ENCODE results near the gene AMPH. TPM values are rescaled to one million over a fixed set of nuclear protein-coding genes. Genes with fewer than 3 reads are reported as not detected.

Gene AMPH
- 1.7 TPM for total RNA-seq
- long read RNA-seq, partial matches to known transcripts = 1 of 2 reads
- long read RNA-seq, other reads (novel, unspliced or antisense) = 0 of 2 reads

- DNase-seq = peak; percentile 83
- peak; percentile 95 for ATAC-seq (ENCODE audit: poor library complexity)
- intact Hi-C loops (cut with DNase I) = no loop called here
These were observed at the start of gene AMPH for GRCh38 chr7:38630720-38631673. TSS of gene AMPH (minus strand) at chr7:38631373. CDS start at chr7:38631351, 22 bp downstream.

GRCh38 chr7:38679419-38679818, 48.2 kb upstream of the AMPH start:
- intact Hi-C loops (cut with DNase I) = no loop called here
- no peak for DNase-seq
- ATAC-seq (ENCODE audit: poor library complexity) = no peak

GRCh38 chr7:38678698-38679054, 47.5 kb upstream of the AMPH start:
- no peak for DNase-seq
- intact Hi-C loops (cut with DNase I) = no loop called here
- no peak for ATAC-seq (ENCODE audit: poor library complexity)

DNA sequence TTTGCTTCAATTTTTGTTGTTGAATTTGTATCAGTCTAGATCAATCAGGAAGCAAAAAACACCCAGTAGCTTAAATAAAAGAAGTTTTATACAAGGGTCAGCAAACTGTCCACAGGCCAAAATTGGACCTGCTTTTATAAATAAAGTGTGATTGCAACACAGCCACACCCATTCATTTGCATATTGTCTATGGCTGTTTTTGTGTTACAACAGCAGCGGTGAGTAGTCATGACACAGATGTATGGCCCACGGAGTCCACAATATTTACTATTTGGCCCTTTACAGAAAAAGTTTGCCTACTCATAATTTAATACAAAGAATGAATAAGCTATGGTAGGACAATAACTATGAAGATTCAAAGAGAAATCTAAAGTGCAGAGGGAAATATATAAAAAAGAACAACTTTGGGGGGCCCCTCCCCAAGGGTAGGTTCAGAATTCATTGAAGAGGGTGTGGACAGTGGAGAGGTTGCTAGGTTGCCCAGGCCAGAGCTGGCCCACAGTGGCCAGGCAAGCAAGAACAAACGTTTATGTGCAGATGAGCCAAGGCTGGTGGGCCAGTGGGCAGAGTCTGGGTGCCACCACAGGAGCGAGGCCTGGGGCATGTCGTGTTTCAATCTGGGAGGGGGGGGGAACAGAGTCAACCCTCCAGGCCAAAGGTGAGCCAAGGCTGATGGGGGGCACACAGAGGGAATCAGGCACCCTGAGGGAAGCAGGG, 47.0 kb upstream of the AMPH start:
- ATAC-seq (ENCODE audit: poor library complexity) (no peak), DNase-seq (no peak)
- intact Hi-C loops (cut with DNase I) = no loop called here

GRCh38 chr7:38675494-38676106, 44.4 kb upstream of the AMPH start:
- intact Hi-C loops (cut with DNase I) = no loop called here
- ATAC-seq (ENCODE audit: poor library complexity) = peak; percentile 16
- no peak for DNase-seq

DNA sequence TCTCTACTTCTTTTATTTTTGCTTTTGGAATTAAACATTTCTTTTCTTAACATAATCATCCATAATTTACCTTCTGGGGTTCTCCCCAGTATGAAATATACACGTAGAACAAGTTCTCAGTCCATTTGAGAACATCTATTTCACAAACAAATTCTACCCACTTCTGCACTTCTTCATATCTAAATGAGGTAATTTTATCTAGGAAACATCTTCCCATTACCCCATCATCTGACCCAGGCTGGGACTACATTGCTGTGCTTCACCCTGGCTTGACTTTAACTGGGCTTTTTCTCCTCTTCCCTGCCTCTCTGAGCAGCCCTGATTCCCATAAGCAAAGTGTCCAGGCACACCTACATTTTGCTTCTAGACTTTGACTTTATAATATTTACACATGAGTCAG, 43.3 kb upstream of the AMPH start:
- intact Hi-C loops (cut with DNase I) = no loop called here
- no peak for DNase-seq
- no peak for ATAC-seq (ENCODE audit: poor library complexity)

DNA sequence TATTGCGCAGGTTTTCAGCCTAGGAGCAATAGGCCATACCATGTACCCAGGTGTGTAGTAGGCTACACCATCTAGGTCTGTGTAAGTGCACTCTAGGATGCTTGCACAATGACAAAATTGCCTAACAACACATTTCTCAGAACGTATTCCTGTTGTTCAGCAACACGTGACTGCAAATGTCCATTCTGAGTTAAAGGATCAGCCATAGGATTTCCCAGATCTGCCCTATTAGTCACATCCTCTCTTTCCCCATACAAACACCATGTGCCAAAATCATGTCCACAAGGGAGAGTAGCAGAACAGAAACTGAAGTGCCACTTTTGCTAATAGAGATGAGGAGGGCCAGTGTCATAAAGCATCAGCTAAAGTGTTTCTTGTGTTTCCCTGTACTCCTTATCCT, 42.6 kb upstream of the AMPH start:
- no peak for DNase-seq
- intact Hi-C loops (cut with DNase I) = no loop called here
- peak; percentile 65 for ATAC-seq (ENCODE audit: poor library complexity)

DNA sequence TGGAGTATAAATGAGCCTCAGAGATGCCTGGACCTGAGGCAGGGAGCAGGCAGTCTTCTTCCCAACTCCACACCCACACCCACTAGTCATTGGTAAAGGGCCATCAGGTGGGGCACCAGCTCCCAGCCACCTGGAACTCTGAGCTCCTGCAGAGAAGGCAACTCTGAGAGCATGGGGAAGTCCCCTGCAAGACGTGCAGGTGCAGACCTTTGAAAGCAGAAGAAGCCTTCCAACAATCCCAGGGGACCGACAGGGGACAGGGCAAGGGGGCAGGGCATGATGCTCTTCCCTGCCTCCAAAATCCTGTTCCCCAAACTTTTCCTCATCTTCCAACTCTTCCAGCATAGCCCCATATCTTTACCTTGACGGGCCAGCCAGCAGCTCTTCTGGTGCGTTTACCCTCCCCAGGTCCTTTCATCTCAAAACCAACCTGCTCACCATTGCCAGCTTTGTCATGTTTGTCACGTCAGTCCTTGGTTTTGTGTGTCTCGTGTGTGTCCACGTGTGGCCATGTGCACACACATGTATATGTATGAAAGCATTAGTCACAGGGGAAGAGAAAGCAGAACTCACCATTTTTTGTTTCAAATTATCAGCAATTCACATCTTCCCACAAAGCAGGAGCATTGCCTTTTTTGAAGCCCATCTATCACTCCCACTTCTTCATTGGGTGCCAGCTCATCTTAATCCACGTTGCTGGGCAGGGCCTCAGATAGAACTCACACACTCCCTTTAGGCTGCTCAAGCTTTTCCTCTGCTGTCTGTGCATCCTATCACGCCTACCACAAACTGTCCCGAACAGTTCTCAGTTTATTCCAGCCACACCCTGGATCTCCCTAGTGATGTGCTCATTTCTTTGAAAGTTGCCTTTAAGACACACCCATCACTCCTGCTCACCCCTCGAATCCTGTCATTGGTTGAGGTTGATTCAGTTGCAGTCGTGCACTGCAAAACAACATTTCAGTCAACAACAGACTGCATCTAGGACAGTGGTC, 41.0 kb upstream of the AMPH start:
- ATAC-seq (ENCODE audit: poor library complexity) = no peak
- DNase-seq = no peak
- intact Hi-C loops (cut with DNase I) = no loop called here

- no peak for DNase-seq
- ATAC-seq (ENCODE audit: poor library complexity) = peak; percentile 75
- intact Hi-C loops (cut with DNase I) = loop anchor here (10.0 kb wide), 1 partner anchor 275 kb away; no protein-coding TSS in a partner anchor
These were observed 38.9 kb upstream of the AMPH start for GRCh38 chr7:38669965-38670520.

DNA sequence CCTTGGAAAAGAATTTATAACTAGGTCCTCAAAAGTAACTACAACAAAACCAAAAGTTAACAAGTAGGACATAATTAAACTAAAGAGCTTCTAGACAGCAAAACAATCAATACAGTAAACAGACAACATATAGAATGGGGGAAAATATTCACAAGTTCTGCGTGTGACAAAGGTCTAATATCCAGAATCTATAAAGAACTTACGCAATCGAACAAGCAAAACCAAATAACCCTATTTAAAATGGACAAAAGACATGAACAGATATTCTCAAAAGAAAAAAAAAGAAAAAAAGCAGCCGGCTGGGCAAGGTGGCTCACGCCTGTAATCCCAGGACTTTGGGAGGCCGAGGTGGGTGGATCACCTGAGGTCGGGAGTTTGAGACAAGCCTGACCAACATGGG, 33.8 kb upstream of the AMPH start:
- intact Hi-C loops (cut with DNase I) = loop anchor here (10.0 kb wide), 1 partner anchor 270 kb away; no protein-coding TSS in a partner anchor
- DNase-seq (no peak), ATAC-seq (ENCODE audit: poor library complexity) (no peak)

DNA sequence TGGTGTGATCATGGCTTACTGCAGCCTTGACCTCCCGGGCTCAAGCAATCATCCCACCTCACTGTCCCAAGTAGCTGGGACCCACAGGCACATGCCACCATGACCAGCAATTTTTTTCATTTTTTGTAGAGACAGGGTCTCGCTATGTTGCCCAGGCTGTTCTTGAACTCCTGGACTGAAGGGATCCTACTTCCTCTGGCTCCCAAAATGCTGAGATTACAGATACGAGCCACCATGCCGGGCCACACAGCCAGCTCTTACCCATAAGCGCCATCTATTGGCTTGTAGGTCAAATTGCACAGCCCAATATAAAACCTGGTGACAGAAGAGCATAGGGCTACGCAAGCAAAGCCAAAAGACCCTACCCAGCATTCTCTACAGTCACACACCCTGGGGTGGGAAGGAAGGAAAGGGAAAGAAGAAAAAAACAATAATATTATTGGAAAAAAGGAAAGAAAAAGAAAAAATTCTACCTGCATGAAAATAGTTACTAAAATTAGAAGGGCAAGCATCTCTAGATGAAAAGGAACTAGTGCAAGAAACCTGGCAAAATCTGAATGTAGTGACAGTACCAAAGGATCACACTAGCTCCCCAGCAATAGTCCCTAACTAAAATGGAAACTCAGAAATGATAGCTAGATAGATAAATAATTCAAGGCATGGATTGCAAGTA, 29.4 kb upstream of the AMPH start:
- ATAC-seq (ENCODE audit: poor library complexity) (peak; percentile 60), DNase-seq (no peak)

GRCh38 chr7:38659931-38660330, 28.8 kb upstream of the AMPH start:
- intact Hi-C loops (cut with DNase I) = loop anchor here (10.0 kb wide), 1 partner anchor 265 kb away; no protein-coding TSS in a partner anchor
- ATAC-seq (ENCODE audit: poor library complexity) = no peak
- no peak for DNase-seq

More for the DNA sequence above, 29.4 kb upstream of the AMPH start:
- intact Hi-C loops (cut with DNase I) = loop anchor here (10.0 kb wide), 1 partner anchor 266 kb away; no protein-coding TSS in a partner anchor

GRCh38 chr7:38658921-38659320, 27.7 kb upstream of the AMPH start:
- DNase-seq (no peak), ATAC-seq (ENCODE audit: poor library complexity) (no peak)
- intact Hi-C loops (cut with DNase I) = no loop called here

DNA sequence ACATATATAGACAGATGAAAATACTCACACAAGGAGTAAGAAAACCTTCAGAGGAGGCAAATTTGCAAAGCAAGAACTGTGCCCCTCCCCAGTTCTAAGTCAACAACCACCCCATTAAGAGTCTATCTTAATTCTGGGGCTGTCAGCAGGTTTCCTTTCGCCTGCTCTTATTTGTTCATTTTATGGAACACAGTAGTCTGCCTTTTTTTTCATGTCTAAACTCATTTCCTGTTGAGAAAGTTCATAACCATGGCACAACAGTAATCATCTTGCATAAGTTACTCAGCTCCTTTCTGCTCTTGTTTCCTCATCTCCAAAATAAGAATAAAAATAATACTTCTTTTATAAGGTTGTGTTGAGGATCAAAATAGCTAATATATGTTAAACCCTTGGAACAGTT, 25.8 kb upstream of the AMPH start:
- DNase-seq = no peak
- intact Hi-C loops (cut with DNase I) = no loop called here
- ATAC-seq (ENCODE audit: poor library complexity) = peak; percentile 22

DNA sequence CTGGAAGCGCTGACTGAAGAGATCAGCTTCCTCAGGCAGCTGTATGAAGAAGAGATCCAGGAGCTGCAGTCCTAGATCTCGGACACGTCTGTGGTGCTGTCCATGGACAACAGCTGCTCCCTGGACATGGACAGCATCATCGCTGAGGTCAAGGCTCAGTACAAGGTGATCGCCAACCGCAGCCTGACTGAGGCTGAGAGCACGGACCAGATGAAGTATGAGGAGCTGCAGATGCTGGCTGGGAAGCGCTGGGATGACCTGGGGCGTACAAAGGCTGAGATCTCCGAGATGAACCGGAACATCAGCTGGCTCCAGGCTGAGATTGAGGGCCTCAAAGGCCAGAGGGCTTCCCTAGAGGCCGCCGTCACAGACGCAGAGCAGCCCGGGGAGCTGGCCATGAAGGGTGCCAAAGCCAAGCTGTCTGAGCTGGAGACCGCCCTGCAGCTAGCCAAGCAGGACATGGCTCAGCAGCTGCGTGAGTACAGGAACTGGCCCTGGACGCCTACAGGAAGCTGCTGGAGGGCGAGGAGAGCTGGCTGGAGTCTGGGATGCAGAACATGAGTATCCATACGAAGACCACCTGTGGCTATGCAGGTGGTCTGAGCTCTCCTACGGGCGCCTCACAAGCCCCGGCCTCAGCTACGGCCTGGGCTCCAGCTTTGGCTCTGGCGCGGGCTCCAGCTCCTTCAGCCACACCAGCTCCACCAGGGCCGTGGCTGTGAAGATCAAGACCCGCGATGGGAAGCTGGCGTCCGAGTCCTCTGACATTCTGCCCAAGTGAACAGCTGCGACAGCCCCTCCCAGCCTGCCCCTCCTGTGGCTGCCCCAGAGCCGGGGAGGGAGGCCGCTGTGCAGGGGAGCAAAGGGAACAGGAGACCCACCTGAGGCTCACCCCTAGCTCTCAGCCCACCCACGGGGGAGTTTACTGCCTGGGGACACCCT, 24.9 kb upstream of the AMPH start:
- intact Hi-C loops (cut with DNase I) = no loop called here
- no peak for DNase-seq

GRCh38 chr7:38637957-38638356, 6.8 kb upstream of the AMPH start:
- ATAC-seq (ENCODE audit: poor library complexity) = no peak
- intact Hi-C loops (cut with DNase I) = no loop called here
- no peak for DNase-seq

More for the DNA sequence above, 24.9 kb upstream of the AMPH start:
- peak; percentile 45 for ATAC-seq (ENCODE audit: poor library complexity)
